SIG-M5 (cell line): ENCODE results near the gene CEP41.

ENCODE experiments used
- DNase-seq: peaks from one replicate; lab custom pipeline; 2025; lab: John Stamatoyannopoulos, UW

CEP41 gene

GRCh38 chr7:130369110-130369711, 71.6 kb downstream of the CEP41 start:
- no peak for DNase-seq

GRCh38 chr7:130367836-130368746, 72.7 kb downstream of the CEP41 start:
- DNase-seq, result no peak

GRCh38 chr7:130367088-130367755, 73.6 kb downstream of the CEP41 start:
- DNase-seq, result no peak

GRCh38 chr7:130366564-130366963, 74.3 kb downstream of the CEP41 start:
- no peak for DNase-seq

- DNase-seq, result no peak
These were observed 75.0 kb downstream of the CEP41 start for GRCh38 chr7:130365511-130366441.

GRCh38 chr7:130365088-130365487, 75.7 kb downstream of the CEP41 start:
- no peak for DNase-seq

- no peak for DNase-seq
These were observed 76.4 kb downstream of the CEP41 start for GRCh38 chr7:130364451-130364850.

- DNase-seq, result no peak
These were observed 77.6 kb downstream of the CEP41 start for GRCh38 chr7:130363026-130363847.

- DNase-seq, result no peak
These were observed 78.5 kb downstream of the CEP41 start for GRCh38 chr7:130362251-130362816.

- no peak for DNase-seq
These were observed 79.1 kb downstream of the CEP41 start for GRCh38 chr7:130361681-130362080.

- no peak for DNase-seq
These were observed 80.3 kb downstream of the CEP41 start for GRCh38 chr7:130360518-130360917.

- DNase-seq, result no peak
These were observed 81.4 kb downstream of the CEP41 start for GRCh38 chr7:130359276-130359857.

GRCh38 chr7:130358471-130358870, 82.3 kb downstream of the CEP41 start:
- no peak for DNase-seq

- DNase-seq, result no peak
These were observed 83.8 kb downstream of the CEP41 start for GRCh38 chr7:130356876-130357611.

GRCh38 chr7:130356121-130356875, 84.5 kb downstream of the CEP41 start:
- DNase-seq, result no peak

- DNase-seq, result no peak
These were observed 87.6 kb downstream of the CEP41 start for GRCh38 chr7:130353196-130353595.

- DNase-seq, result no peak
These were observed 88.4 kb downstream of the CEP41 start for GRCh38 chr7:130352194-130353074.

GRCh38 chr7:130351791-130352090, 89.1 kb downstream of the CEP41 start:
- no peak for DNase-seq
